ENCODE data around the gene DLG1.

Gene DLG1

GRCh38 chr3:197335428-197336132, 37.2 kb upstream of the DLG1 start:
- DNase-seq (ENCODE audit: low spot score), result no peak
- no peak for TF ChIP-seq CTCF (IDR thresholded peaks at IDR 0.05; ENCODE audit: borderline replicate concordance, control extremely low read depth, extremely low read depth, insufficient read depth, missing control alignments)
- in situ Hi-C loops (cut with MboI; ENCODE audit: low sequenced_read_pairs, unreplicated experiment), result no loop called here

- in situ Hi-C loops (cut with MboI; ENCODE audit: low sequenced_read_pairs, unreplicated experiment), result no loop called here
Observed at GRCh38 chr3:197333901-197334639, 35.7 kb upstream of the DLG1 start.

GRCh38 chr3:197331131-197331530, 32.7 kb upstream of the DLG1 start:
- no peak for DNase-seq (ENCODE audit: low spot score)
- no peak for TF ChIP-seq CTCF (IDR thresholded peaks at IDR 0.05; ENCODE audit: borderline replicate concordance, control extremely low read depth, extremely low read depth, insufficient read depth, missing control alignments)
- in situ Hi-C loops (cut with MboI; ENCODE audit: low sequenced_read_pairs, unreplicated experiment), result no loop called here

More at GRCh38 chr3:197333901-197334639, 35.7 kb upstream of the DLG1 start:
- no peak for TF ChIP-seq CTCF (IDR thresholded peaks at IDR 0.05; ENCODE audit: borderline replicate concordance, control extremely low read depth, extremely low read depth, insufficient read depth, missing control alignments)
- no peak for DNase-seq (ENCODE audit: low spot score)

- no peak for TF ChIP-seq CTCF (IDR thresholded peaks at IDR 0.05; ENCODE audit: borderline replicate concordance, control extremely low read depth, extremely low read depth, insufficient read depth, missing control alignments)
- in situ Hi-C loops (cut with MboI; ENCODE audit: low sequenced_read_pairs, unreplicated experiment), result no loop called here
- no peak for DNase-seq (ENCODE audit: low spot score)
Observed at GRCh38 chr3:197329382-197329781, 31.0 kb upstream of the DLG1 start.

- TF ChIP-seq CTCF (IDR thresholded peaks at IDR 0.05; ENCODE audit: borderline replicate concordance, control extremely low read depth, extremely low read depth, insufficient read depth, missing control alignments), result no peak
- in situ Hi-C loops (cut with MboI; ENCODE audit: low sequenced_read_pairs, unreplicated experiment), result no loop called here
- DNase-seq (ENCODE audit: low spot score), result no peak
Observed at GRCh38 chr3:197328198-197328597, 29.8 kb upstream of the DLG1 start.

GRCh38 chr3:197327701-197328100, 29.3 kb upstream of the DLG1 start:
- no peak for TF ChIP-seq CTCF (IDR thresholded peaks at IDR 0.05; ENCODE audit: borderline replicate concordance, control extremely low read depth, extremely low read depth, insufficient read depth, missing control alignments)
- no peak for DNase-seq (ENCODE audit: low spot score)
- in situ Hi-C loops (cut with MboI; ENCODE audit: low sequenced_read_pairs, unreplicated experiment), result no loop called here

Data from GM13976 (cell line).